AG04450 (cell line): ENCODE measurements around the gene NOL3. TPM values are rescaled to one million over a fixed set of nuclear protein-coding genes. Genes with fewer than 3 reads are reported as not detected.

Experiments used
- CTCF ChIA-PET: fragments of 300-600, 350-600 bp; formaldehyde crosslinking; extraction: SDS; loops from one replicate; lab custom pipeline; 2022; ENCODE audit warnings: antibody characterized with exemption, inconsistent platforms; lab: Charles Lee
- POLR2A ChIA-PET: fragments of 350-600 bp; formaldehyde crosslinking; extraction: SDS; loops from one replicate; lab custom pipeline; 2021; ENCODE audit warnings: antibody characterized with exemption, inconsistent platforms; lab: Yijun Ruan, JAX
- DNase-seq: peaks from one replicate; pipeline ENCODE4 v3.0.0-alpha.2; 2011; ENCODE audit warnings: low read depth, low spot score
- H3K27ac ChIP-seq: one replicate; pipeline ENCODE4 v1.5.1; 2012; ENCODE audit warnings: low read depth, low read length, control low read depth
- H3K27me3 ChIP-seq: one replicate; pipeline ENCODE4 v1.6.0; 2012; ENCODE audit warnings: low read length; ENCODE audit not compliant: control insufficient read depth, insufficient read depth
- H3K4me3 ChIP-seq: 2 replicates; pipeline ENCODE4 v1.5.1; 2011; ENCODE audit warnings: mild to moderate bottlenecking, low read depth, low read length, control low read depth
- H3K9me3 ChIP-seq: 2 replicates; pipeline ENCODE4 v1.5.1; 2012; ENCODE audit warnings: low read length; ENCODE audit not compliant: control insufficient read depth, insufficient read depth
- polyA plus RNA-seq: library from polyadenylated mRNA; depleted of rRNA; stranded (reverse); fragments of >200 nt; gene quantifications from 2 replicates; pipeline ENCODE4 v1.2.3, GENCODE V29; 2011
- TF ChIP-seq, protein P1 (sequence below): IDR thresholded peaks from 2 replicates; pipeline ENCODE4 v1.5.1; 2011; ENCODE audit warnings: low read depth, low read length, control low read depth, inconsistent platforms

The NOL3 gene
- polyA plus RNA-seq, 1 experiment, result 8.2 TPM

DNA sequence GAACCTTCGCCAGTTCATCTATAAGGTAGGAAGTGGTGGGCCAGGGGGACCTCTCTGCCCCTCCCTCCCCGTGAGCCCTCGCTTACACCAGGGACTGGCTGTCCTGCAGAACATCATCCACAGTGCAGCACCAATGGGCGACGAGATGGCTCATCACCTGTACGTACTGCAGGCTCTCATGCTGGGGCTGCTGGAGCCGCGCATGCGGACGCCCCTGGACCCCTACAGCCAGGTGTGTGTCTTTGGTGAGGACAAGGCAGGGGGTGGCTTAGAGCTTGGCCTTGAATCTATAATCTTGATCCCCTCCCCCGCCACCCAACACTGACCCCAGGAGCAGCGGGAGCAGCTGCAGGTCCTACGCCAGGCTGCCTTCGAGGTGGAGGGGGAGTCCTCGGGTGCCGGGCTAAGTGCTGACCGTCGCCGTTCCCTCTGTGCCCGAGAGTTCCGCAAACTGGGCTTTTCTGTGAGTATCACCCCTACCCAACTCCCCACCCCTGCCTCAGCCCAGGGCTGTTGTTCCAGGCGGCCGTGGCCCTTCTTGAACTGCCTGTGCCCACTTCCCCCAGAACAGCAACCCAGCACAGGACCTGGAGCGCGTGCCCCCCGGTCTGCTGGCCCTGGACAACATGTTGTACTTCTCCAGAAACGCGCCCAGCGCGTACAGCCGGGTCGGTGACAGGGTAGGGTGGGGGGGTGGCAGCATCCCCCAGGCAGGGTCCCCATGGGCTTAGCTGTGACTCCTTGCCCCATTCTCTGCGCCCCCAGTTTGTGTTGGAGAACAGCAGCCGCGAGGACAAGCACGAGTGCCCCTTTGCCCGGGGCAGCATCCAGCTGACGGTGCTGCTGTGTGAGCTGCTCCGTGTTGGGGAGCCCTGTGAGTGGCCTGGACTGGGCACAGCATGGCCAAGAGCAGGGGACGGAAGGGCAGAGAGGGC is 31.3 kb downstream of the NOL3 start:
- H3K4me3 ChIP-seq, result no peak overlapping the region
- no peak for DNase-seq
- ChIA-PET POLR2A (interaction anchor here (0.6 kb wide), 1 partner anchor 35 kb away, joined by 6 read pairs; no protein-coding TSS in a partner anchor), CTCF (no interaction called here)
- TF ChIP-seq, protein P1, sequence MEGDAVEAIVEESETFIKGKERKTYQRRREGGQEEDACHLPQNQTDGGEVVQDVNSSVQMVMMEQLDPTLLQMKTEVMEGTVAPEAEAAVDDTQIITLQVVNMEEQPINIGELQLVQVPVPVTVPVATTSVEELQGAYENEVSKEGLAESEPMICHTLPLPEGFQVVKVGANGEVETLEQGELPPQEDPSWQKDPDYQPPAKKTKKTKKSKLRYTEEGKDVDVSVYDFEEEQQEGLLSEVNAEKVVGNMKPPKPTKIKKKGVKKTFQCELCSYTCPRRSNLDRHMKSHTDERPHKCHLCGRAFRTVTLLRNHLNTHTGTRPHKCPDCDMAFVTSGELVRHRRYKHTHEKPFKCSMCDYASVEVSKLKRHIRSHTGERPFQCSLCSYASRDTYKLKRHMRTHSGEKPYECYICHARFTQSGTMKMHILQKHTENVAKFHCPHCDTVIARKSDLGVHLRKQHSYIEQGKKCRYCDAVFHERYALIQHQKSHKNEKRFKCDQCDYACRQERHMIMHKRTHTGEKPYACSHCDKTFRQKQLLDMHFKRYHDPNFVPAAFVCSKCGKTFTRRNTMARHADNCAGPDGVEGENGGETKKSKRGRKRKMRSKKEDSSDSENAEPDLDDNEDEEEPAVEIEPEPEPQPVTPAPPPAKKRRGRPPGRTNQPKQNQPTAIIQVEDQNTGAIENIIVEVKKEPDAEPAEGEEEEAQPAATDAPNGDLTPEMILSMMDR, result no peak
- no peaks in the 10 kb centered on the region for H3K27me3 ChIP-seq
- H3K27ac ChIP-seq, result no peak overlapping the region
- H3K9me3 ChIP-seq, result no peaks in the 10 kb centered on the region; the same call in 1 of the 2 replicates

DNA sequence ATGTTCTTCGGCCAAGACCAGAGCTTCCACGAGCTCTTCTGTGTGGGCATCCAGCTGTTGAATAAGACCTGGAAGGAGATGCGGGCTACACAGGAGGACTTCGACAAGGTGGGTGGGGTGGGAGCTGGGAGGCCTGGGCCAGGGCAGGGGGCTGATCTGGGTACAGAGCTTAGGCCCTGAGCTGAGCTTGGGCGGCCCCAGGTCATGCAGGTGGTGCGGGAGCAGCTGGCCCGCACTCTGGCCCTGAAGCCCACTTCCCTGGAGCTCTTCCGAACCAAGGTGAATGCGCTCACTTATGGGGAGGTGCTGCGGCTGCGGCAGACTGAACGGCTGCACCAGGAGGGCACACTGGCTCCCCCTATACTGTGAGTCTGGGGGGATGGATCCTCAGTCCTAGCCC is 32.1 kb downstream of the NOL3 start:
- TF ChIP-seq, protein P1, result no peak
- no peaks in the 10 kb centered on the region; the same call in 1 of the 2 replicates for H3K9me3 ChIP-seq
- H3K4me3 ChIP-seq, result no peak overlapping the region
- H3K27ac ChIP-seq, result no peak overlapping the region
- DNase-seq, result no peak
- ChIA-PET CTCF (no interaction called here), POLR2A (interaction anchor here (0.6 kb wide), 1 partner anchor 34 kb away, joined by 6 read pairs; no protein-coding TSS in a partner anchor)
- no peaks in the 10 kb centered on the region for H3K27me3 ChIP-seq

DNA sequence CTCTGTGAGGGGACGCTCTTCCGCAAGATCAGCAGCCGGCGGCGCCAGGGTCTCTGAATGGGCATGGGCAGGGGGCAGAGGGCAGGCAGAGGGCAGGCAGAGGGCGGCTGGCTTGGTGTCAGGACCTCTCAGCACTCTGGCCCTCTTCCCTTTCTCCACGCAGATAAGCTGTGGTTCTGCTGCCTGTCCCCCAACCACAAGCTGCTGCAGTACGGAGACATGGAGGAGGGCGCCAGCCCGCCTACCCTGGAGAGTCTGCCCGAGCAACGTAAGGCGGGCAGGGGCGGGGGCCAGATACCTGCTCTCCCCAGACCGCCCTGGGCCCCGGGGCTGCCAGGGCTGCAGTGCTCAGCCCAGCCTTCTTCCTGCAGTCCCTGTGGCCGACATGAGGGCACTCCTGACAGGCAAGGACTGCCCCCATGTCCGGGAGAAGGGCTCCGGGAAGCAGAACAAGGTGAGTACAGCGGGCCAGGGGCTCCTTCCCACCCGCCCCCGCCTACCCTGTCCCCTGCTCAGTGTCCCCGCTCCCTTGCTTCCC is 32.7 kb downstream of the NOL3 start:
- Histone ChIP-seq H3K4me3 (no peak overlapping the region), H3K27ac (no peak overlapping the region), H3K27me3 (no peaks in the 10 kb centered on the region), H3K9me3 (no peaks in the 10 kb centered on the region; the same call in 1 of the 2 replicates)
- POLR2A ChIA-PET, result no interaction called here
- DNase-seq, result no peak
- TF ChIP-seq, protein P1, result no peak
- CTCF ChIA-PET, result no interaction called here

DNA sequence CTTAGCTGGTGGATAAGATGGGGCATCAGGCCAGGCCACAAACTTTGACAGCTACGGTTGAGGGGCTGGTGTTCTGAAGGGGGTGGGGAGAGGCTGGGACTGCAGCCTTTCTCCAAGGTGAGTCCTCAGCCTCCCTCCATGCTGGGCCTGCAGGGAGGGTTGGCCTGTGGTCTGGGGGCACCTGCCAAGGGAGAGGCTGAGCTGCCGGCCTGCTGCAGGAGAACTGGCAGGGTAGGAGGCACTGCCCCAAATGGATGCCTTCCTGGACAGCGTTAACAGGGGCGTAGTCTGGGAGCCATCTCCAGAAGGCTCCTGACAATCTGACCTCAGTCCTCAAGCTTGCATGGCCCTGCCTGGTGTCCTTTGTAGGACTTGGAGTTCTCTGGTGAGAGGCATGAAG is 33.7 kb downstream of the NOL3 start:
- TF ChIP-seq, protein P1, result no peak
- no peaks in the 10 kb centered on the region for H3K27me3 ChIP-seq
- no peak overlapping the region for H3K27ac ChIP-seq
- no peaks in the 10 kb centered on the region; the same call in 1 of the 2 replicates for H3K9me3 ChIP-seq
- no peak overlapping the region for H3K4me3 ChIP-seq
- ChIA-PET POLR2A (no interaction called here), CTCF (no interaction called here)
- no peak for DNase-seq
